Measurements from ENCODE around the gene NEURL1. TPM values are rescaled to one million over a fixed set of nuclear protein-coding genes. Genes with fewer than 3 reads are reported as not detected.

Gene NEURL1
- total and polyA plus RNA-seq, 2 donors (not counting 1 experiment from before 2014, with no cell fraction given): 0.30 to 0.57 TPM

DNA sequence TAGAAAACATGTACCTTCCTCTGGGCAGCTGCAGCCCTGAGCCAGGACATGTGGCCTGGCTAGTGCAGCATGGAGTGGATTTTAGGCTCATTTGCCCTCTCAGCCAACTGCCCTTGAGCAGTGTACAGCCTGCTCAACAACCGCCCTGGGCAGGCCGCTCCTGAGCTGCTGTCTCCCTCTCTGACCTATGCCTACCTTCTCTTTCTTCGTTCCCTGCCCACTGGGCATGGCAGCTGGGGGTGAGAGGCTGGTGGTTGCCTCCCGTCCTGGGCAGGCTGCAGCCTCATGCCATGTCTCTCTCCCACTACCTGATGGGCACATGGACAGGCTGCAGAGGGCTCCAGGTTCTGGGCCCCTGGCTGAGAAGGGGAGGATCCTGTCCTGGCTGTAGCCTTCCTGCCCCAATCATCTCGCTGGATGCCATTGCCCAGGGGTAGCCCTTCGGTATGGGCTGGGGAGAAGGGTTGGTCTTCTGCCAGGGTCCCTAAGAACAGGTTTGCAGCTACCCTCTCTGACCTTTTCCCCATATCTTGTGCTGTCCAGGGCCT, 97.3 kb downstream of the NEURL1 start:
- WGBS (ENCODE audit: insufficient coverage): 100% methylated on average over 2 of the region's 6 CpGs
- H3K27ac Mint-ChIP-seq: no peak overlapping the region
- intact Hi-C loops (cut with micrococcal nuclease): loop anchor here (5.0 kb wide), 1 partner anchor 99 kb away; the partner anchor contains the start of gene NEURL1
- H3K36me3 ChIP-seq (replicated peaks in 1 of 2; ENCODE audit: control extremely low read depth in 1 of 2, control insufficient read depth in 1 of 2, extremely low read depth in 1 of 2, insufficient read depth in 2 of 2, low read length in 1 of 2): no peaks in the 10 kb centered on the region
- no peak overlapping the region for H3K4me2 ChIP-seq (replicated peaks; ENCODE audit: low read depth, low read length, poor library complexity, severe bottlenecking)
- no peaks in the 10 kb centered on the region for H3K4me1 Mint-ChIP-seq
- H4K20me1 ChIP-seq (ENCODE audit: control insufficient read depth, insufficient read depth, low read length, poor library complexity, severe bottlenecking): no peaks in the 10 kb centered on the region
- no peak overlapping the region for H2AFZ ChIP-seq (ENCODE audit: insufficient read depth, low read depth, low read length, poor library complexity, severe bottlenecking)
- H3K79me2 ChIP-seq (ENCODE audit: control insufficient read depth, insufficient read depth, low read length): no peaks in the 10 kb centered on the region
- TF ChIP-seq CTCF (IDR thresholded peaks at IDR 0.05) (no peak), EZH2 (IDR thresholded peaks at IDR 0.05; ENCODE audit: borderline replicate concordance, insufficient read depth, low read depth, low read length, poor library complexity, severe bottlenecking) (no peak)
- no peak overlapping the region for H3K9ac ChIP-seq (ENCODE audit: low read length)
- CTCF ChIA-PET: interaction anchor here (1.2 to 1.4 kb wide), 2 partner anchors 58 to 95 kb away, joined by 3 to 4 read pairs; no protein-coding TSS in a partner anchor
- no peaks in the 10 kb centered on the region for H3K9me3 ChIP-seq (ENCODE audit: control extremely low read depth in 1 of 3, control insufficient read depth in 2 of 3, insufficient read depth in 1 of 3, low read length in 2 of 3)
- POLR2A ChIA-PET: no interaction called here
- no peak overlapping the region for H3K27ac ChIP-seq (ENCODE audit: low read length in 2 of 2)
- no peaks in the 10 kb centered on the region for H3K9me3 Mint-ChIP-seq (ENCODE audit: insufficient read depth)
- no peak overlapping the region for H3K4me3 Mint-ChIP-seq
- no peak overlapping the region for H3K4me3 ChIP-seq (ENCODE audit: control extremely low read depth in 1 of 5, extremely low read depth in 1 of 5, insufficient read depth in 1 of 5, low read depth in 2 of 5, low read length in 4 of 5)
- no peaks in the 10 kb centered on the region for H3K27me3 Mint-ChIP-seq
- no peaks in the 10 kb centered on the region for H3K4me1 ChIP-seq (ENCODE audit: control insufficient read depth in 2 of 2, insufficient read depth in 2 of 2, low read length in 2 of 2)
- H3K27me3 ChIP-seq (replicated peaks in 1 of 4; ENCODE audit: control extremely low read depth in 1 of 4, control insufficient read depth in 3 of 4, insufficient read depth in 4 of 4, low read length in 3 of 4): no peaks in the 10 kb centered on the region
- no peak for DNase-seq
- ATAC-seq (ENCODE audit: low read depth): no peak

DNA sequence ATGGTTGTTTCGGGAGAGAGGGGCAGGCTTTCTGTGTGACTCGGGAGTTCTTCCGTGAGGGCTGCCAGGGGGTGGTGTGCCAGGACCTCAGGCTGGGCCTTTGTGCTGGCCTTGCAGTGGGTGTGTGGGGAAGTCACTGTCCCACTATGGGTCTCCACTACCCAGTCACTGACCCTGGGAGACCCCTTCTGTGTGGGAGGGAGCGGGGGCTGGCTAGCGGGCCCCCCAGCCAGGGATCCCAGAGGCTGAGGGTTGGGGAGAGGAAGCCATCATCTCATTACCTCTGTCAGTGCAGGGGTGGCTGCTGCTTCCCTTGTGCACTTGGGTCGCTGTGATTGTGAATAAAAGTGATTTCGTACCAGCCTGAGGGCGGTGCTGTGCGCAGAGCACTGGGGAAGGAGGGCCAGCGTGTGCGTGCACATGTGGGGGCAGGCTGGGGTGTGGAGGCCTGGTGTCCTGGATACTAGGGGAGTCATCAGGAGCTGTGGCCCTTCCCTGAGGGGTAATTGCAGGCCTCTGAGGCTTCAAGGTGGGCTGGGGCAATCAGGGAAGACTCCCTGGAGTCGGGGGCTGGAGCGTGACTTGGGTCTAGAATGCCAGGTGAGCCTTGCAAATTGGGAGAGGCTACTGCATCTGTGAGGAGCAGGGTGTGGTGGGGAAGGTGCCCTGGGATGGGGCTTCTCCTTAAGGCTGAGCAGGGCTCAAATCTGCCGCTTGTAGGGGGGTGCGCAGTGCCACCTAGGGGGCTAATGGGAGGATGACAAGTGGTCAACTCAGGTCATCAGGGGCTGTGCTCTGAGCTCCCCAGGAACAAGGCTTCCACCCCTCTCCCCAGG, 98.9 kb downstream of the NEURL1 start:
- Histone ChIP-seq H3K4me1 (ENCODE audit: control insufficient read depth in 2 of 2, insufficient read depth in 2 of 2, low read length in 2 of 2) (no peaks in the 10 kb centered on the region), H3K27ac (ENCODE audit: low read length in 2 of 2) (no peak overlapping the region), H3K4me3 (ENCODE audit: control extremely low read depth in 1 of 5, extremely low read depth in 1 of 5, insufficient read depth in 1 of 5, low read depth in 2 of 5, low read length in 4 of 5) (no peak overlapping the region), H3K9me3 (ENCODE audit: control extremely low read depth in 1 of 3, control insufficient read depth in 2 of 3, insufficient read depth in 1 of 3, low read length in 2 of 3) (no peaks in the 10 kb centered on the region), H3K36me3 (replicated peaks in 1 of 2; ENCODE audit: control extremely low read depth in 1 of 2, control insufficient read depth in 1 of 2, extremely low read depth in 1 of 2, insufficient read depth in 2 of 2, low read length in 1 of 2) (no peaks in the 10 kb centered on the region), H3K4me2 (replicated peaks; ENCODE audit: low read depth, low read length, poor library complexity, severe bottlenecking) (no peak overlapping the region), H4K20me1 (ENCODE audit: control insufficient read depth, insufficient read depth, low read length, poor library complexity, severe bottlenecking) (no peaks in the 10 kb centered on the region), H2AFZ (ENCODE audit: insufficient read depth, low read depth, low read length, poor library complexity, severe bottlenecking) (no peak overlapping the region), H3K27me3 (replicated peaks in 1 of 4; ENCODE audit: control extremely low read depth in 1 of 4, control insufficient read depth in 3 of 4, insufficient read depth in 4 of 4, low read length in 3 of 4) (no peaks in the 10 kb centered on the region), H3K9ac (ENCODE audit: low read length) (no peak overlapping the region), H3K79me2 (ENCODE audit: control insufficient read depth, insufficient read depth, low read length) (no peaks in the 10 kb centered on the region)
- intact Hi-C loops (cut with micrococcal nuclease): loop anchor here (2.0 to 5.0 kb wide), 2 partner anchors 100 to 176 kb away; partner anchors contain the start of gene NEURL1
- POLR2A ChIA-PET: interaction anchor here (0.6 kb wide), 1 partner anchor 72 kb away, joined by 3 read pairs; no protein-coding TSS in a partner anchor
- TF ChIP-seq CTCF (IDR thresholded peaks at IDR 0.05) (peak; percentile 73), EZH2 (IDR thresholded peaks at IDR 0.05; ENCODE audit: borderline replicate concordance, insufficient read depth, low read depth, low read length, poor library complexity, severe bottlenecking) (no peak)
- Mint-ChIP-seq H3K27me3 (no peaks in the 10 kb centered on the region), H3K4me1 (no peaks in the 10 kb centered on the region), H3K27ac (no peak overlapping the region), H3K4me3 (no peak overlapping the region), H3K9me3 (ENCODE audit: insufficient read depth) (no peaks in the 10 kb centered on the region)
- ATAC-seq (ENCODE audit: low read depth) (peak; percentile 77), DNase-seq (peak; percentile 57)
- CTCF ChIA-PET: interaction anchor here (0.6 to 2.8 kb wide), 11 partner anchors 8 to 177 kb away, joined by 3 to 10 read pairs (median 4); no protein-coding TSS in a partner anchor
- 96% methylated on average over 9 of the region's 15 CpGs for WGBS (ENCODE audit: insufficient coverage)
